Endothelial cell of umbilical vein (primary cell): ENCODE results near the gene IFITM10. TPM values are rescaled to one million over a fixed set of nuclear protein-coding genes. Genes with fewer than 3 reads are reported as not detected.

ENCODE experiments used
- BruUV-seq: library from RNA; stranded (reverse); fragments of 400-500 nt; replicated peaks from 2 replicates; lab custom pipeline; 2021; lab: Mats Ljungman, UMichigan
- CTCF ChIA-PET: fragments of 300-600, 350-600 bp; sonication (Branson Sonifier 250); formaldehyde crosslinking; loops from one replicate; lab custom pipeline; 2021; ENCODE audit warnings: antibody characterized with exemption, inconsistent platforms; lab: Charles Lee
- POLR2A ChIA-PET: fragments of 300-600, 350-600 bp; sonication (Branson Sonifier 250); formaldehyde crosslinking; loops from one replicate; lab custom pipeline; 2021; ENCODE audit warnings: antibody characterized with exemption, inconsistent platforms; lab: Charles Lee
- DNase-seq: peaks from one replicate; pipeline ENCODE4 v3.0.0-alpha.2; 2011; ENCODE audit warnings: low read depth, low spot score
- FAIRE-seq: peaks from 2 replicates; lab custom pipeline; 2011; peaks lifted over from hg19 to GRCh38; lab: Jason Lieb, UNC
- H2AFZ ChIP-seq: 2 replicates; pipeline ENCODE4 v1.6.0; 2012; ENCODE audit warnings: low read depth, low read length, control low read depth, inconsistent platforms
- H3K27ac ChIP-seq: 2 replicates; pipeline ENCODE4 v1.5.1; 2011; ENCODE audit warnings: low read depth, mild to moderate bottlenecking, control low read depth, low read length, moderate library complexity; ENCODE audit not compliant: insufficient read depth
- H3K27me3 ChIP-seq, 2 experiments: 2 replicates each; pipeline versions ENCODE4 v1.6.0 to v1.6.1; 2011; ENCODE audit warnings: low read length in 2 of 2, mixed read lengths in 1 of 2; ENCODE audit not compliant: control insufficient read depth in 2 of 2, insufficient read depth in 2 of 2
- H3K36me3 ChIP-seq, 2 experiments: 2 replicates in 1 of 2; 3 replicates in 1 of 2; pipeline ENCODE4 v1.5.1; 2011; ENCODE audit warnings: low read length in 2 of 2, mild to moderate bottlenecking in 1 of 2, moderate library complexity in 1 of 2; ENCODE audit not compliant: control insufficient read depth in 2 of 2, insufficient read depth in 2 of 2; ENCODE audit errors: extremely low read depth in 1 of 2
- H3K4me1 ChIP-seq: 3 replicates; pipeline ENCODE4 v1.5.1; 2011; ENCODE audit warnings: mild to moderate bottlenecking, low read length; ENCODE audit not compliant: control insufficient read depth, insufficient read depth; ENCODE audit errors: extremely low read depth
- H3K4me2 ChIP-seq: 2 replicates; pipeline ENCODE4 v1.6.1; 2011; ENCODE audit warnings: low read length, control low read depth, mixed read lengths; ENCODE audit not compliant: insufficient read depth
- H3K4me3 ChIP-seq, 3 experiments: fragments of 200-600 bp in 1 of 3; sonication (generic), shearing (Covaris generic) in 1 of 3; replicated peaks in 1 of 3; 2 replicates each; pipeline ENCODE4 v1.5.1; 2011 to 2016; ENCODE audit warnings: control low read depth in 3 of 3, low read length in 3 of 3, mild to moderate bottlenecking in 2 of 3, inconsistent platforms in 1 of 3, low read depth in 1 of 3, moderate library complexity in 1 of 3; ENCODE audit not compliant: insufficient read depth in 1 of 3
- H3K79me2 ChIP-seq: 2 replicates; pipeline ENCODE4 v1.6.0; 2012; ENCODE audit warnings: low read length, inconsistent platforms; ENCODE audit not compliant: control insufficient read depth, insufficient read depth
- H3K9ac ChIP-seq: replicated peaks from 2 replicates; pipeline ENCODE3; 2011; ENCODE audit warnings: low read length, control low read depth; ENCODE audit not compliant: insufficient read depth; ENCODE audit errors: extremely low read depth
- H3K9me1 ChIP-seq: replicated peaks from 3 replicates; pipeline ENCODE4 v1.6.0; 2011; ENCODE audit warnings: mild to moderate bottlenecking, low read length; ENCODE audit not compliant: control insufficient read depth, insufficient read depth; ENCODE audit errors: extremely low read depth
- H3K9me3 ChIP-seq: replicated peaks from 2 replicates; pipeline ENCODE4 v1.5.1; 2012; ENCODE audit warnings: low read length, inconsistent platforms; ENCODE audit not compliant: control insufficient read depth, insufficient read depth
- H4K20me1 ChIP-seq: replicated peaks from 2 replicates; pipeline ENCODE3; 2011; ENCODE audit warnings: mild to moderate bottlenecking, low read length; ENCODE audit not compliant: control insufficient read depth, insufficient read depth; ENCODE audit errors: extremely low read depth
- CTCF ChIP-seq, 2 donors: IDR thresholded peaks; 1 replicate in 1 of 2; 2 replicates in 1 of 2; pipeline ENCODE4 v1.5.1; 2011; ENCODE audit warnings: low read length in 2 of 2, mild to moderate bottlenecking in 2 of 2, moderate library complexity in 2 of 2, control low read depth in 1 of 2, inconsistent platforms in 1 of 2, low read depth in 1 of 2; ENCODE audit not compliant: insufficient read depth in 1 of 2; ENCODE audit errors: extremely low read depth in 1 of 2
- EZH2 ChIP-seq: IDR thresholded peaks from 2 replicates; pipeline ENCODE4 v1.6.1; 2012; ENCODE audit warnings: borderline replicate concordance, low read depth, mild to moderate bottlenecking, moderate library complexity, low read length, inconsistent platforms; ENCODE audit not compliant: severe bottlenecking
- FOS ChIP-seq: IDR thresholded peaks from 2 replicates; pipeline ENCODE4 v1.6.1; 2011; ENCODE audit warnings: mild to moderate bottlenecking, low read length, moderate library complexity, borderline replicate concordance; ENCODE audit not compliant: insufficient read depth
- GATA2 ChIP-seq: IDR thresholded peaks from 2 replicates; pipeline ENCODE4 v1.7.0; 2011; ENCODE audit warnings: low read depth, mild to moderate bottlenecking, moderate library complexity, mixed read lengths, low read length; ENCODE audit not compliant: insufficient read length, insufficient read depth
- JUN ChIP-seq: IDR thresholded peaks from 2 replicates; pipeline ENCODE4 v1.6.1; 2011; ENCODE audit warnings: borderline replicate concordance, low read depth; ENCODE audit not compliant: insufficient read length, insufficient read depth
- MAX ChIP-seq: IDR thresholded peaks from 2 replicates; pipeline ENCODE4 v1.6.1; 2011; ENCODE audit not compliant: insufficient read depth, insufficient read length
- MYC ChIP-seq: IDR thresholded peaks from one replicate; pipeline ENCODE4 v1.6.1; 2011; ENCODE audit warnings: mild to moderate bottlenecking, low read depth, low read length
- POLR2A ChIP-seq: IDR thresholded peaks from 2 replicates; pipeline ENCODE4 v1.6.1; 2012; ENCODE audit warnings: low read depth, mild to moderate bottlenecking, control low read depth, low read length
- POLR2AphosphoS5 ChIP-seq: IDR thresholded peaks from 2 replicates; pipeline ENCODE4 v1.6.1; 2012; ENCODE audit warnings: low read depth, mild to moderate bottlenecking, control low read depth, low read length, moderate library complexity; ENCODE audit not compliant: insufficient read depth
- dilution Hi-C: fragments of 300-500 bp; cut with MboI; formaldehyde crosslinking; loops from one replicate; pipeline ENCODE4 v1.15.0; 2019; ENCODE audit warnings: low sequenced_read_pairs; ENCODE audit not compliant: extremely low pct_ligation_motif_present
- intact Hi-C: fragments of 100-400 bp; cut with micrococcal nuclease; formaldehyde crosslinking; loops from one replicate; pipeline ENCODE4 v1.10.0; 2022
- polyA plus RNA-seq, 4 experiments: library from polyadenylated mRNA; depleted of rRNA in 3 of 4; stranded (reverse) in 3 of 4; unstranded in 1 of 4; fragments of >200 nt; gene quantifications; 2 replicates each; pipeline versions ENCODE4 v1.2.1 to v1.2.3, GENCODE V29; 2011 to 2012; ENCODE audit warnings: missing spikeins in 1 of 4
- total RNA-seq: library from RNA; stranded (reverse); gene quantifications from 2 replicates; pipeline ENCODE4 v1.2.3, GENCODE V29; 2021

Gene IFITM10
- total and polyA plus RNA-seq, 2 donors (not counting 3 experiments of a cell fraction or from before 2014, with no cell fraction given): 0.04 to 0.66 TPM

- CTCF ChIA-PET: interaction anchor here (0.7 to 1.1 kb wide), 2 partner anchors 9 to 77 kb away, joined by 3 read pairs; no protein-coding TSS in a partner anchor
Measured at GRCh38 chr11:1771273-1771672, 20.9 kb upstream of the IFITM10 start.

GRCh38 chr11:1770528-1770927 lies 20.1 kb upstream of the IFITM10 start:
- no peaks in the 10 kb centered on the region for H3K9me3 ChIP-seq
- H3K4me2 ChIP-seq: no peak overlapping the region
- H3K79me2 ChIP-seq: no peaks in the 10 kb centered on the region
- intact Hi-C loops (no loop called here), dilution Hi-C loops (no loop called here)
- no peaks in the 10 kb centered on the region for H3K9me1 ChIP-seq
- DNase-seq (no peak), FAIRE-seq (no peak)
- TF ChIP-seq MAX (no peak), POLR2A (no peak), MYC (no peak), JUN (no peak), GATA2 (no peak), POLR2AphosphoS5 (no peak), EZH2 (no peak), CTCF (IDR thresholded peaks at IDR 0.05; ENCODE audit: extremely low read depth in 1 of 2, insufficient read depth in 1 of 2, low read depth in 1 of 2, low read length in 2 of 2) (no peak), FOS (no peak)
- ChIA-PET POLR2A (no interaction called here), CTCF (interaction anchor here (1.4 to 1.9 kb wide), 3 partner anchors 63 to 118 kb away, joined by 3 to 8 read pairs (median 4); no protein-coding TSS in a partner anchor)
- no peaks in the 10 kb centered on the region for H3K27me3 ChIP-seq
- H2AFZ ChIP-seq: no peak overlapping the region
- no peak overlapping the region for H3K9ac ChIP-seq
- no peaks in the 10 kb centered on the region for H3K36me3 ChIP-seq
- H3K27ac ChIP-seq: no peak overlapping the region
- H4K20me1 ChIP-seq: no peaks in the 10 kb centered on the region
- no peak overlapping the region for H3K4me3 ChIP-seq
- no TSS peak for BruUV-seq
- peaks cover 7% of the 10 kb centered on the region for H3K4me1 ChIP-seq

More at GRCh38 chr11:1771273-1771672, 20.9 kb upstream of the IFITM10 start:
- H3K4me1 ChIP-seq: peaks cover 7% of the 10 kb centered on the region
- H3K4me3 ChIP-seq: no peak overlapping the region
- H4K20me1 ChIP-seq: no peaks in the 10 kb centered on the region
- H3K27me3 ChIP-seq: no peaks in the 10 kb centered on the region
- H3K9me1 ChIP-seq: no peaks in the 10 kb centered on the region
- H2AFZ ChIP-seq: no peak overlapping the region
- POLR2A ChIA-PET: no interaction called here
- dilution Hi-C loops: no loop called here
- H3K4me2 ChIP-seq: no peak overlapping the region
- H3K79me2 ChIP-seq: no peaks in the 10 kb centered on the region
- DNase-seq: no peak
- H3K9me3 ChIP-seq: no peaks in the 10 kb centered on the region
- no peaks in the 10 kb centered on the region for H3K36me3 ChIP-seq
- no peak overlapping the region for H3K27ac ChIP-seq
- no peak for FAIRE-seq
- TF ChIP-seq EZH2: no peak
- no peak for TF ChIP-seq MAX
- BruUV-seq: no TSS peak
- intact Hi-C loops: no loop called here
- H3K9ac ChIP-seq: no peak overlapping the region
